ENCODE data around the gene PDE8B. TPM values are rescaled to one million over a fixed set of nuclear protein-coding genes. Genes with fewer than 3 reads are reported as not detected.
A peak's percentile ranks its signal among the peaks of the same experiment; 100 is the strongest.

The PDE8B gene
- total and polyA plus RNA-seq, 11 donors, result 1.1 to 9.3 (median 3.4) TPM

GRCh38 chr5:77168161-77168878, 42.2 kb upstream of the PDE8B start:
- Histone ChIP-seq H3K4me1 (peaks cover 0 to 30% (median 23%) of the 10 kb centered on the region in 12 donors), H3K27ac (peak overlapping the region in 11 of 12 donors; percentile 15 to 93 (median 63)), H3K4me3 (no peak overlapping the region), H3K27me3 (no peaks in the 10 kb centered on the region), H3K36me3 (no peaks in the 10 kb centered on the region), H3K9me3 (no peaks in the 10 kb centered on the region)
- ATAC-seq (peak; percentile 85 to 93 (median 87)), DNase-seq (peak; percentile 67 to 89 (median 84))
- TF ChIP-seq POLR2A (IDR thresholded peaks at IDR 0.05) (no peak), CTCF (IDR thresholded peaks at IDR 0.05) (no peak)
- 21 to 35% (median 25%) methylated on average over 4 to 9 of the region's 9 CpGs for WGBS, 4 donors
- intact Hi-C loops (cut with DNase I), result no loop called here

GRCh38 chr5:77168879-77169244, 41.6 kb upstream of the PDE8B start:
- Histone ChIP-seq H3K9me3 (no peaks in the 10 kb centered on the region), H3K4me3 (no peak overlapping the region), H3K36me3 (no peaks in the 10 kb centered on the region), H3K27ac (peak overlapping the region in 11 of 12 donors; percentile 8 to 93 (median 63)), H3K27me3 (no peaks in the 10 kb centered on the region), H3K4me1 (peaks cover 0 to 30% (median 23%) of the 10 kb centered on the region in 12 donors)
- WGBS, 4 donors, result 43 to 59% (median 49%) methylated on average over 3 of the region's 3 CpGs
- no peak for TF ChIP-seq CTCF (IDR thresholded peaks at IDR 0.05)
- TF ChIP-seq POLR2A (IDR thresholded peaks at IDR 0.05), result no peak
- ATAC-seq, result no peak
- intact Hi-C loops (cut with DNase I), result no loop called here
- DNase-seq, result peak in 2 of 5 donors; percentile 48 to 60

GRCh38 chr5:77170196-77170890, 40.1 kb upstream of the PDE8B start:
- TF ChIP-seq POLR2A (IDR thresholded peaks at IDR 0.05), result no peak
- TF ChIP-seq CTCF (IDR thresholded peaks at IDR 0.05), result no peak
- intact Hi-C loops (cut with DNase I), result no loop called here
- H3K36me3 ChIP-seq, result no peaks in the 10 kb centered on the region
- no peak overlapping the region for H3K4me3 ChIP-seq
- no peak overlapping the region for H3K27ac ChIP-seq
- H3K27me3 ChIP-seq, result no peaks in the 10 kb centered on the region
- H3K9me3 ChIP-seq, result no peaks in the 10 kb centered on the region
- ATAC-seq, result no peak
- no peak for DNase-seq
- WGBS, 4 donors, result 67 to 78% (median 69%) methylated on average over 6 of the region's 6 CpGs
- H3K4me1 ChIP-seq, result peaks cover 0 to 30% (median 23%) of the 10 kb centered on the region in 12 donors

GRCh38 chr5:77171141-77171910, 39.2 kb upstream of the PDE8B start:
- no peak for ATAC-seq
- no peak overlapping the region for H3K4me3 ChIP-seq
- no peaks in the 10 kb centered on the region for H3K27me3 ChIP-seq
- intact Hi-C loops (cut with DNase I), result no loop called here
- no peak for DNase-seq
- H3K4me1 ChIP-seq, result peaks cover 0 to 30% (median 23%) of the 10 kb centered on the region in 12 donors
- WGBS, 4 donors, result 90 to 93% (median 93%) methylated on average over 7 of the region's 7 CpGs
- TF ChIP-seq CTCF (IDR thresholded peaks at IDR 0.05) (no peak), POLR2A (IDR thresholded peaks at IDR 0.05) (no peak)
- no peaks in the 10 kb centered on the region for H3K36me3 ChIP-seq
- no peaks in the 10 kb centered on the region for H3K9me3 ChIP-seq
- H3K27ac ChIP-seq, result no peak overlapping the region
